ENCODE data around the gene SLC25A22. TPM values are rescaled to one million over a fixed set of nuclear protein-coding genes. Genes with fewer than 3 reads are reported as not detected.

SLC25A22 gene
- total and polyA plus RNA-seq, 2 donors (not counting 1 experiment from before 2014, with no cell fraction given), result 25.7 to 45.7 TPM

DNA sequence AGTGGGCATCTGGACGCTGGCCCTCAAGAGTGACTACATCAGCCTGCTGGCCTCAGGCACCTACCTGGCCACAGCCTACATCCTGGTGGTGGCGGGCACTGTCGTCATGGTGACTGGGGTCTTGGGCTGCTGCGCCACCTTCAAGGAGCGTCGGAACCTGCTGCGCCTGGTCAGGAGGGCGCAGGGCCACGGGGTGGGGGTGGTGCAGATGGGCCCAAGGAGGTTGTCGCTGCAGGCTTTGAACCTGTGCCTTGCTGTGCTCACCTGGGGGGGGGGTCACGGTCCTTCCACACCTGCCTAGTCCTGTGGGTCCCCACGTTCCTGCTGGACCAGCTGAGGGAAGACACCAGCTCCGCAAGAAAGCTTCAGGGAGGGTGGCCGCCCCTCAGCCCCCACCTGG lies 38.2 kb upstream of the SLC25A22 start:
- Histone ChIP-seq H3K9me3 (ENCODE audit: control extremely low read depth in 1 of 3, control insufficient read depth in 2 of 3, insufficient read depth in 1 of 3, low read length in 2 of 3) (no peaks in the 10 kb centered on the region), H3K36me3 (replicated peaks in 1 of 2; ENCODE audit: control extremely low read depth in 1 of 2, control insufficient read depth in 1 of 2, extremely low read depth in 1 of 2, insufficient read depth in 2 of 2, low read length in 1 of 2) (peaks cover 0 to 19% of the 10 kb centered on the region in 2 experiments), H4K20me1 (ENCODE audit: control insufficient read depth, insufficient read depth, low read length, poor library complexity, severe bottlenecking) (peaks cover 53% of the 10 kb centered on the region), H3K4me1 (ENCODE audit: control insufficient read depth in 2 of 2, insufficient read depth in 2 of 2, low read length in 2 of 2) (peaks cover 27 to 37% of the 10 kb centered on the region in 2 donors), H3K4me2 (replicated peaks; ENCODE audit: low read depth, low read length, poor library complexity, severe bottlenecking) (no peak overlapping the region), H3K79me2 (ENCODE audit: control insufficient read depth, insufficient read depth, low read length) (peaks cover 9% of the 10 kb centered on the region), H3K27ac (ENCODE audit: low read length in 2 of 2) (no peak overlapping the region), H2AFZ (ENCODE audit: insufficient read depth, low read depth, low read length, poor library complexity, severe bottlenecking) (no peak overlapping the region), H3K9ac (ENCODE audit: low read length) (no peak overlapping the region), H3K4me3 (ENCODE audit: control extremely low read depth in 1 of 5, extremely low read depth in 1 of 5, insufficient read depth in 1 of 5, low read depth in 2 of 5, low read length in 4 of 5) (no peak overlapping the region), H3K27me3 (replicated peaks in 1 of 4; ENCODE audit: control extremely low read depth in 1 of 4, control insufficient read depth in 3 of 4, insufficient read depth in 4 of 4, low read length in 3 of 4) (peaks cover 0 to 26% (median 6%) of the 10 kb centered on the region in 4 experiments)
- no peaks in the 10 kb centered on the region for H3K27me3 Mint-ChIP-seq
- TF ChIP-seq CTCF (IDR thresholded peaks at IDR 0.05) (no peak), EZH2 (IDR thresholded peaks at IDR 0.05; ENCODE audit: borderline replicate concordance, insufficient read depth, low read depth, low read length, poor library complexity, severe bottlenecking) (no peak)
- POLR2A ChIA-PET, result interaction anchor here (0.6 kb wide), 1 partner anchor 36 kb away, joined by 5 read pairs; no protein-coding TSS in a partner anchor
- intact Hi-C loops (cut with micrococcal nuclease), result no loop called here
- no peaks in the 10 kb centered on the region for H3K9me3 Mint-ChIP-seq (ENCODE audit: insufficient read depth)
- ATAC-seq (ENCODE audit: low read depth), result no peak
- H3K27ac Mint-ChIP-seq, result no peak overlapping the region
- CTCF ChIA-PET, result no interaction called here
- 92% methylated on average over 12 of the region's 14 CpGs for WGBS (ENCODE audit: insufficient coverage)
- DNase-seq, result no peak
- peaks cover 26% of the 10 kb centered on the region for H3K4me1 Mint-ChIP-seq
- H3K4me3 Mint-ChIP-seq, result no peak overlapping the region
